Fibroblast of skin of right quadriceps (primary cell): Measurements from ENCODE around the gene RAB8A.
"Not testable (repeated sequence)": the region's sequence is repeated elsewhere in the genome, so short reads cannot be mapped to it uniquely, and the experiment has no call there.

Experiments used
- DNase-seq: peaks from one replicate; pipeline ENCODE4 v3.0.0-alpha.2; 2013

The RAB8A gene

GRCh38 chr19:16113727-16114126 is 2.0 kb downstream of the RAB8A start:
- no peak for DNase-seq

GRCh38 chr19:16115301-16116039 is 3.8 kb downstream of the RAB8A start:
- no peak for DNase-seq

- DNase-seq = no peak
Measured at GRCh38 chr19:16116067-16116466, 4.4 kb downstream of the RAB8A start.

- no peak for DNase-seq
Measured at GRCh38 chr19:16117594-16118033, 5.9 kb downstream of the RAB8A start.

GRCh38 chr19:16118489-16119033 is 6.9 kb downstream of the RAB8A start:
- no peak for DNase-seq

- DNase-seq = not testable (repeated sequence)
Measured at GRCh38 chr19:16119075-16119857, 7.6 kb downstream of the RAB8A start.

GRCh38 chr19:16121141-16121540 is 9.5 kb downstream of the RAB8A start:
- no peak for DNase-seq

GRCh38 chr19:16121967-16122366 is 10.3 kb downstream of the RAB8A start:
- DNase-seq = no peak

GRCh38 chr19:16124953-16125352 is 13.3 kb downstream of the RAB8A start:
- DNase-seq = no peak

GRCh38 chr19:16125737-16126495 is 14.2 kb downstream of the RAB8A start:
- DNase-seq = no peak

GRCh38 chr19:16127080-16127479 is 15.4 kb downstream of the RAB8A start:
- no peak for DNase-seq

GRCh38 chr19:16127776-16128371 is 16.2 kb downstream of the RAB8A start:
- DNase-seq = no peak

- DNase-seq = no peak
Measured at GRCh38 chr19:16131648-16132047, 20.0 kb downstream of the RAB8A start.

GRCh38 chr19:16133818-16134217 is 22.1 kb downstream of the RAB8A start:
- no peak for DNase-seq

- DNase-seq = no peak
Measured at GRCh38 chr19:16134510-16134909, 22.8 kb downstream of the RAB8A start.

- no peak for DNase-seq
Measured at GRCh38 chr19:16135430-16136127, 23.9 kb downstream of the RAB8A start.

- DNase-seq = no peak
Measured at GRCh38 chr19:16136185-16136999, 24.7 kb downstream of the RAB8A start.

GRCh38 chr19:16139752-16140151 is 28.1 kb downstream of the RAB8A start:
- no peak for DNase-seq

GRCh38 chr19:16141043-16141442 is 29.4 kb downstream of the RAB8A start:
- no peak for DNase-seq

- no peak for DNase-seq
Measured at GRCh38 chr19:16142032-16142580, 30.4 kb downstream of the RAB8A start.
